ENCODE measurements around the gene SMYD3. TPM values are rescaled to one million over a fixed set of nuclear protein-coding genes. Genes with fewer than 3 reads are reported as not detected.

SMYD3 gene
- total and polyA plus RNA-seq, 4 donors: 10.5 to 40.1 (median 32.5) TPM

GRCh38 chr1:245862812-245863540 lies 644.1 kb downstream of the SMYD3 start:
- WGBS, 2 donors: 81 to 87% methylated on average over 6 of the region's 6 CpGs
- Histone ChIP-seq H3K4me3 (no peak overlapping the region), H3K27me3 (ENCODE audit: control insufficient read depth in 3 of 3, insufficient read depth in 3 of 3, low read length in 2 of 3) (no peaks in the 10 kb centered on the region), H3K9ac (ENCODE audit: insufficient read depth in 1 of 2, low read length in 2 of 2) (no peak overlapping the region), H3K27ac (ENCODE audit: low read depth in 1 of 2, low read length in 1 of 2) (no peak overlapping the region), H3K9me3 (ENCODE audit: control insufficient read depth in 4 of 4, insufficient read depth in 3 of 4, low read length in 3 of 4) (peaks cover 0 to 2% (median 0%) of the 10 kb centered on the region in 4 donors), H3K36me3 (ENCODE audit: control insufficient read depth in 4 of 4, insufficient read depth in 4 of 4, low read length in 4 of 4) (no peaks in the 10 kb centered on the region), H3K4me1 (ENCODE audit: control insufficient read depth in 5 of 5, insufficient read depth in 5 of 5, low read length in 5 of 5) (peaks cover 2 to 28% (median 17%) of the 10 kb centered on the region in 5 donors)
- ATAC-seq (ENCODE audit: insufficient read depth, low FRiP score): no peak
- no peak for DNase-seq
- TF ChIP-seq CTCF (IDR thresholded peaks at IDR 0.05; ENCODE audit: control extremely low read depth, extremely low read depth): no peak

- ATAC-seq (ENCODE audit: insufficient read depth, low FRiP score): no peak
Measured at GRCh38 chr1:245860657-245861544, 646.2 kb downstream of the SMYD3 start.

GRCh38 chr1:245859493-245860114 lies 647.5 kb downstream of the SMYD3 start:
- Histone ChIP-seq H3K4me1 (ENCODE audit: control insufficient read depth in 5 of 5, insufficient read depth in 5 of 5, low read length in 5 of 5) (peaks cover 3 to 41% (median 27%) of the 10 kb centered on the region in 5 donors), H3K9me3 (ENCODE audit: control insufficient read depth in 4 of 4, insufficient read depth in 3 of 4, low read length in 3 of 4) (peaks cover 0 to 2% (median 0%) of the 10 kb centered on the region in 4 donors), H3K27me3 (ENCODE audit: control insufficient read depth in 3 of 3, insufficient read depth in 3 of 3, low read length in 2 of 3) (no peaks in the 10 kb centered on the region), H3K9ac (ENCODE audit: insufficient read depth in 1 of 2, low read length in 2 of 2) (no peak overlapping the region), H3K4me3 (no peak overlapping the region), H3K36me3 (ENCODE audit: control insufficient read depth in 4 of 4, insufficient read depth in 4 of 4, low read length in 4 of 4) (no peaks in the 10 kb centered on the region), H3K27ac (ENCODE audit: low read depth in 1 of 2, low read length in 1 of 2) (peak overlapping the region; percentile 12 to 39)
- ATAC-seq (ENCODE audit: insufficient read depth, low FRiP score) (no peak), DNase-seq (no peak)
- TF ChIP-seq CTCF (IDR thresholded peaks at IDR 0.05; ENCODE audit: control extremely low read depth, extremely low read depth): no peak
- 77 to 82% methylated on average over 9 of the region's 9 CpGs for whole genome bisulfite sequencing, 2 donors

More at GRCh38 chr1:245860657-245861544, 646.2 kb downstream of the SMYD3 start:
- no peak for TF ChIP-seq CTCF (IDR thresholded peaks at IDR 0.05; ENCODE audit: control extremely low read depth, extremely low read depth)
- H3K4me1 ChIP-seq (ENCODE audit: control insufficient read depth in 5 of 5, insufficient read depth in 5 of 5, low read length in 5 of 5): peaks cover 3 to 36% (median 26%) of the 10 kb centered on the region in 5 donors
- peak overlapping the region in 1 of 2 donors; percentile 11 for H3K27ac ChIP-seq (ENCODE audit: low read depth in 1 of 2, low read length in 1 of 2)
- H3K36me3 ChIP-seq (ENCODE audit: control insufficient read depth in 4 of 4, insufficient read depth in 4 of 4, low read length in 4 of 4): no peaks in the 10 kb centered on the region
- no peak overlapping the region for H3K9ac ChIP-seq (ENCODE audit: insufficient read depth in 1 of 2, low read length in 2 of 2)
- H3K9me3 ChIP-seq (ENCODE audit: control insufficient read depth in 4 of 4, insufficient read depth in 3 of 4, low read length in 3 of 4): peaks cover 0 to 2% (median 0%) of the 10 kb centered on the region in 4 donors
- no peaks in the 10 kb centered on the region for H3K27me3 ChIP-seq (ENCODE audit: control insufficient read depth in 3 of 3, insufficient read depth in 3 of 3, low read length in 2 of 3)
- peak; percentile 87 to 96 (median 95) for DNase-seq
- 60 to 63% methylated on average over 8 of the region's 8 CpGs for WGBS, 2 donors
- H3K4me3 ChIP-seq: no peak overlapping the region
